Thoracic aorta (tissue), 2 donors: ENCODE measurements around the gene TMEM130. TPM values are rescaled to one million over a fixed set of nuclear protein-coding genes. Genes with fewer than 3 reads are reported as not detected.

ENCODE experiments used
- ATAC-seq: fragments of 150-250 bp; one replicate; pipeline ENCODE4 v1.8.0; 2017; ENCODE audit warnings: low read depth; ENCODE audit not compliant: insufficient number of reproducible peaks, low FRiP score
- DNase-seq: peaks from one replicate; pipeline ENCODE4 v3.0.0-alpha.2; 2020; ENCODE audit warnings: low spot score
- H3K27ac ChIP-seq, 2 donors: fragments of 200-600 bp; sonication (generic); 1 replicate in 1 of 2; 2 replicates in 1 of 2; pipeline ENCODE4 v1.5.1; 2016; ENCODE audit warnings: mild to moderate bottlenecking in 2 of 2, moderate library complexity in 2 of 2
- H3K27me3 ChIP-seq: fragments of 200-600 bp; sonication (generic); replicated peaks from 2 replicates; pipeline ENCODE4 v1.6.0; 2016; ENCODE audit warnings: mild to moderate bottlenecking; ENCODE audit not compliant: insufficient read depth
- H3K36me3 ChIP-seq: fragments of 200-600 bp; sonication (generic); one replicate; pipeline ENCODE4 v1.5.1; 2016
- H3K4me1 ChIP-seq, 2 donors: fragments of 200-600 bp; sonication (generic); 1 replicate in 1 of 2; 2 replicates in 1 of 2; pipeline versions ENCODE4 v1.5.1 to v1.6.0; 2016; ENCODE audit warnings: low read depth in 2 of 2, mild to moderate bottlenecking in 1 of 2; ENCODE audit not compliant: control insufficient read depth in 1 of 2
- H3K4me3 ChIP-seq: fragments of 200-600 bp; sonication (generic); 2 replicates; pipeline ENCODE4 v1.5.1; 2016; ENCODE audit warnings: mild to moderate bottlenecking
- H3K9me3 ChIP-seq: fragments of 200-600 bp; sonication (generic); 2 replicates; pipeline ENCODE4 v1.5.1; 2016
- total RNA-seq, 2 donors: library from RNA; depleted of rRNA; stranded (reverse); fragments of >200 nt; gene quantifications; one replicate each; pipeline versions ENCODE4 v1.1.0 to v1.2.3, GENCODE V29; 2016
- TF ChIP-seq, protein P1 (sequence below): fragments of 200-600 bp; sonication (generic); IDR thresholded peaks from one replicate; pipeline ENCODE4 v1.5.1; 2019; ENCODE audit warnings: antibody characterized with exemption

The TMEM130 gene
- total RNA-seq, 2 donors from 2014 or later: 26.2 to 57.0 TPM

DNA sequence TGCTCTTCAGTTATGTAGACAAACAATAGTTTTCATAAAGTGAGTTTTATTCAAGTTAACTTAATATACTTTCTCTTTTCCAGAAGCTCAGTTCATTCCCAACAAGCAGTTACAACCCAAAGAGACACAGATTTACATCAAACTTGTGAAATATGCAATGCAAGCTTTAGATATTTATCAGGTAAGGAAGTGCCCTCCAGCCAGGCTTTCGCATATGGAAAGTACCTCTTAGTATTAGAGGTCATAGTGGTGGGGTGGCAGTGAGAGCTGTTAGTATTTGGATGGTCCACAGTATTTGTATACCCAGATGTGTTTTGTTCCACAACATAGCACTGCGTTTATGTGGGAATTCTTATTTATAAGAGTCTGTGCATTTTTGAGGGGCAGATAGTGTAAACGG, 40.6 kb upstream of the TMEM130 start:
- no peak overlapping the region for H3K4me3 ChIP-seq
- ATAC-seq (no peak), DNase-seq (no peak)
- H3K27ac ChIP-seq: no peak overlapping the region
- no peaks in the 10 kb centered on the region for H3K4me1 ChIP-seq
- TF ChIP-seq, protein P1, sequence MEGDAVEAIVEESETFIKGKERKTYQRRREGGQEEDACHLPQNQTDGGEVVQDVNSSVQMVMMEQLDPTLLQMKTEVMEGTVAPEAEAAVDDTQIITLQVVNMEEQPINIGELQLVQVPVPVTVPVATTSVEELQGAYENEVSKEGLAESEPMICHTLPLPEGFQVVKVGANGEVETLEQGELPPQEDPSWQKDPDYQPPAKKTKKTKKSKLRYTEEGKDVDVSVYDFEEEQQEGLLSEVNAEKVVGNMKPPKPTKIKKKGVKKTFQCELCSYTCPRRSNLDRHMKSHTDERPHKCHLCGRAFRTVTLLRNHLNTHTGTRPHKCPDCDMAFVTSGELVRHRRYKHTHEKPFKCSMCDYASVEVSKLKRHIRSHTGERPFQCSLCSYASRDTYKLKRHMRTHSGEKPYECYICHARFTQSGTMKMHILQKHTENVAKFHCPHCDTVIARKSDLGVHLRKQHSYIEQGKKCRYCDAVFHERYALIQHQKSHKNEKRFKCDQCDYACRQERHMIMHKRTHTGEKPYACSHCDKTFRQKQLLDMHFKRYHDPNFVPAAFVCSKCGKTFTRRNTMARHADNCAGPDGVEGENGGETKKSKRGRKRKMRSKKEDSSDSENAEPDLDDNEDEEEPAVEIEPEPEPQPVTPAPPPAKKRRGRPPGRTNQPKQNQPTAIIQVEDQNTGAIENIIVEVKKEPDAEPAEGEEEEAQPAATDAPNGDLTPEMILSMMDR: no peak
- peaks cover 63% of the 10 kb centered on the region for H3K36me3 ChIP-seq
- no peaks in the 10 kb centered on the region for H3K27me3 ChIP-seq
- H3K9me3 ChIP-seq: no peaks in the 10 kb centered on the region

DNA sequence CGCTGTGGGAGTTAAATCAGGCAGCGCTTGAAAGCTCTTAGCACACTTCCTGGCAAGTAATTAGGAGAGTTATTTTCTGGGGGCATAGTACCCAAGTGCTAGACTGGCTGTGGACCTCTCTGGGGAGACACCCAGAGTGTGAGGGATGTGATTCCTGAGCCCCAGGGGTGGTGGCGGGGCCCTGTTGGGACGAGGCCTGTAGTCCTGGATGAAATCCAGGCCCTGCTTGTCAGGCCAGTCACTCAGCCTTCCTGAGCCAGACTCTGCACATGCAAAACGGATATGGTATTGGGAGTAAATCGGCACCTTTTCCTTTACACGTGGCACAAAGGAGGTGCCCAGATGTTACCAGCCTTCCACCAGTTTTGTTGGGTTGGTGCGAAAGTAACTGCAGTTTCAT, 39.7 kb upstream of the TMEM130 start:
- Histone ChIP-seq H3K27me3 (no peaks in the 10 kb centered on the region), H3K4me1 (no peaks in the 10 kb centered on the region), H3K4me3 (no peak overlapping the region), H3K36me3 (peaks cover 68% of the 10 kb centered on the region), H3K27ac (no peak overlapping the region), H3K9me3 (no peaks in the 10 kb centered on the region)
- TF ChIP-seq, protein P1: no peak
- DNase-seq (no peak), ATAC-seq (no peak)

DNA sequence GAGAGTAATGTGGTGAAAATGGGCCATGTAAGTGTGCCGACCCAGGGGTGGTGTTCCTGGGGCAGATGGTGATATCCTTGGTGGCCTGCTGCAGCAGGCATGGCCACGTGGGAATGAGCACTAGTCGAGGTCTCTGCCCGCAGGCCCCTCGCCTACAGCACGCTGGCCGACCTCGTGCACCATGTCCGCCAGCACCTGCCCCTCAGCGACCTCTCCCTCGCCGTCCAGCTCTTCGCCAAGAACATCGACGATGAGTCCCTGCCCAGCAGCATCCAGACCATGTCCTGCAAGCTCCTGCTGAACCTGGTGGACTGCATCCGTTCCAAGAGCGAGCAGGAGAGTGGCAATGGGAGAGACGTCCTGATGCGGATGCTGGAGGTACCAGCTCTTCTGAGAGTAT, 38.8 kb upstream of the TMEM130 start:
- no peaks in the 10 kb centered on the region for H3K27me3 ChIP-seq
- no peak for DNase-seq
- H3K9me3 ChIP-seq: no peaks in the 10 kb centered on the region
- no peak overlapping the region for H3K27ac ChIP-seq
- no peaks in the 10 kb centered on the region for H3K4me1 ChIP-seq
- no peak overlapping the region for H3K4me3 ChIP-seq
- peaks cover 76% of the 10 kb centered on the region for H3K36me3 ChIP-seq
- no peak for ATAC-seq
- TF ChIP-seq, protein P1: no peak

DNA sequence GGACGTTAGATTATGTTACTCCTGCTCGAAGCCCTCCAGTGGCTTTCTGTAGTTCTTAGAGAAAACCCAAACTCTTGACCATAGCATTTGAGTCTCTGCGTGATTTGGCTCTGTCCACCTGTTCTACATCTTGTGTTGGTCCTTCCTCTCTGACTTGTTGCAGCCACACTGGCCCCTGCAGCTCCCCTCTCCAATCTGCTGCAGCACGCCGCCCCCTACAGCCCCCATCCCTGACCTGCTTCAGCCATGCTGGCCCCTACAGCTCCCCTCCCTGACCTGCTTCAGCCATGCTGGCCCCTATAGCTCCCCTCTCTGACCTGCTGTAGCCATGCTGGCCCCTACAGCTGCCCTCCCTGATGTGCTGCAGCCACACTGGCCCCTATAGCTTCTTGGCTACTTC, 37.8 kb upstream of the TMEM130 start:
- Histone ChIP-seq H3K36me3 (peaks cover 70% of the 10 kb centered on the region), H3K27ac (no peak overlapping the region)

DNA sequence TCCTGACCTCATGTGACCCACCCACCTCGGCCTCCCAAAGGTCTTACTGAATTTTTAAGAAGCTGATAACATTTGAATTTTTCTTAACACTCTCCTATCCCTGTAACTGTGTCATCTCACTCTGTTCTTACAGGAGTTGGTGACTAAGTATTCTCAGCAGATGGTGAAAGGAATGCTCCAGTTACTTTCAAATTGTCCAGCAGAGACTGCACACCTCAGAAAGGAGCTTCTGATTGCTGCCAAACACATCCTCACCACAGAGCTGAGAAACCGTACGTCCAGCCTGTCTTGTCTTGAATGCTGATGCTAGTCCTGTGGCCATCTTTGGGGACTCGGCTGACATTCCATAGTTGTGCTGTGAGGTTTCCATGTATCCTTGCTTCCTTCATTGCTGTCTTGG, 33.4 kb upstream of the TMEM130 start:
- Histone ChIP-seq H3K27me3 (no peaks in the 10 kb centered on the region), H3K27ac (no peak overlapping the region), H3K4me3 (no peak overlapping the region), H3K9me3 (no peaks in the 10 kb centered on the region), H3K36me3 (peaks cover 73% of the 10 kb centered on the region), H3K4me1 (no peaks in the 10 kb centered on the region)
- TF ChIP-seq, protein P1: no peak
- no peak for ATAC-seq
- no peak for DNase-seq

More for the DNA sequence above, 37.8 kb upstream of the TMEM130 start:
- Histone ChIP-seq H3K9me3 (no peaks in the 10 kb centered on the region), H3K27me3 (no peaks in the 10 kb centered on the region), H3K4me3 (no peak overlapping the region), H3K4me1 (no peaks in the 10 kb centered on the region)
- TF ChIP-seq, protein P1: no peak
- DNase-seq: no peak
- no peak for ATAC-seq
